Stimulated activated CD8-positive, alpha-beta memory T cell treated with anti-CD3 and anti-CD28 coated beads, Interleukin-4, amount 100 ng/mL, for 24 hours (primary cell): ENCODE data around the gene HLA-DRA.
A peak's percentile ranks its signal among the peaks of the same experiment; 100 is the strongest.

Experiments used
- DNase-seq: peaks from one replicate; pipeline ENCODE4 v3.0.0-alpha.2; 2020; ENCODE audit warnings: low read depth

Gene HLA-DRA

GRCh38 chr6:32439602-32440214, at the start of gene HLA-DRA:
Gene HLA-DRA, plus strand, starts transcription at chr6:32439887. Its CDS starts 64 bp downstream, at chr6:32439951.
- DNase-seq, result no peak

- DNase-seq, result no peak
Measured at GRCh38 chr6:32391505-32391904, 48.2 kb upstream of the HLA-DRA start.

GRCh38 chr6:32393665-32394420, 45.8 kb upstream of the HLA-DRA start:
- DNase-seq, result no peak

- DNase-seq, result no peak
Measured at GRCh38 chr6:32396028-32396427, 43.7 kb upstream of the HLA-DRA start.

- no peak for DNase-seq
Measured at GRCh38 chr6:32397252-32397920, 42.3 kb upstream of the HLA-DRA start.

- DNase-seq, result no peak
Measured at GRCh38 chr6:32401284-32401963, 38.3 kb upstream of the HLA-DRA start.

- DNase-seq, result no peak
Measured at GRCh38 chr6:32402812-32403211, 36.9 kb upstream of the HLA-DRA start.

- DNase-seq, result no peak
Measured at GRCh38 chr6:32405656-32406055, 34.0 kb upstream of the HLA-DRA start.

- no peak for DNase-seq
Measured at GRCh38 chr6:32406197-32406596, 33.5 kb upstream of the HLA-DRA start.

GRCh38 chr6:32406857-32407256, 32.8 kb upstream of the HLA-DRA start, which contains the start of gene BTNL2:
Gene BTNL2, minus strand, starts transcription at chr6:32407181. Its CDS starts 58 bp downstream, at chr6:32407123.
- DNase-seq, result no peak

GRCh38 chr6:32410906-32411305, 28.8 kb upstream of the HLA-DRA start:
- DNase-seq, result no peak

- DNase-seq, result no peak
Measured at GRCh38 chr6:32411566-32412327, 27.9 kb upstream of the HLA-DRA start.

- DNase-seq, result peak; percentile 75
Measured at GRCh38 chr6:32413427-32414047, 26.1 kb upstream of the HLA-DRA start.

- DNase-seq, result peak; percentile 57
Measured at GRCh38 chr6:32415521-32416019, 24.1 kb upstream of the HLA-DRA start.

GRCh38 chr6:32416036-32416435, 23.7 kb upstream of the HLA-DRA start:
- no peak for DNase-seq

- no peak for DNase-seq
Measured at GRCh38 chr6:32424589-32425300, 14.9 kb upstream of the HLA-DRA start.

- DNase-seq, result no peak
Measured at GRCh38 chr6:32426338-32426737, 13.3 kb upstream of the HLA-DRA start.

- DNase-seq, result no peak
Measured at GRCh38 chr6:32427218-32427617, 12.5 kb upstream of the HLA-DRA start.

GRCh38 chr6:32427934-32428474, 11.7 kb upstream of the HLA-DRA start:
- no peak for DNase-seq

- DNase-seq, result no peak
Measured at GRCh38 chr6:32430179-32430578, 9.5 kb upstream of the HLA-DRA start.
